Liver (tissue), 9 donors: ENCODE measurements around the gene TBC1D21. TPM values are rescaled to one million over a fixed set of nuclear protein-coding genes. Genes with fewer than 3 reads are reported as not detected.

Experiments used
- DNase-seq: peaks from one replicate; pipeline ENCODE4 v3.0.0-alpha.2; 2017; ENCODE audit warnings: low spot score
- H3K27ac ChIP-seq, 2 donors: one replicate each; pipeline ENCODE4 v1.7.0; 2013; ENCODE audit warnings: inconsistent platforms in 2 of 2, low read length in 2 of 2, control low read depth in 1 of 2, low read depth in 1 of 2, mild to moderate bottlenecking in 1 of 2
- H3K27me3 ChIP-seq, 4 donors: one replicate each; pipeline versions ENCODE4 v1.6.1 to v1.7.0; 2013; ENCODE audit warnings: low read length in 3 of 4, inconsistent platforms in 1 of 4, mild to moderate bottlenecking in 1 of 4, moderate library complexity in 1 of 4; ENCODE audit not compliant: control insufficient read depth in 4 of 4, insufficient read depth in 4 of 4
- H3K36me3 ChIP-seq, 4 donors: one replicate each; pipeline versions ENCODE4 v1.6.1 to v1.7.0; 2013; ENCODE audit warnings: low read length in 3 of 4, mild to moderate bottlenecking in 3 of 4, low read depth in 1 of 4, moderate library complexity in 1 of 4; ENCODE audit not compliant: control insufficient read depth in 4 of 4, insufficient read depth in 3 of 4
- H3K4me1 ChIP-seq, 4 donors: one replicate each; pipeline versions ENCODE4 v1.6.1 to v1.7.0; 2013; ENCODE audit warnings: low read length in 3 of 4, mild to moderate bottlenecking in 3 of 4, moderate library complexity in 1 of 4; ENCODE audit not compliant: control insufficient read depth in 4 of 4, insufficient read depth in 4 of 4
- H3K4me3 ChIP-seq, 3 donors: one replicate each; pipeline versions ENCODE4 v1.6.1 to v1.7.0; 2013; ENCODE audit warnings: low read length in 3 of 3, control low read depth in 1 of 3, low read depth in 1 of 3, mild to moderate bottlenecking in 1 of 3
- H3K9ac ChIP-seq, 2 donors: one replicate each; pipeline ENCODE4 v1.7.0; 2013; ENCODE audit warnings: low read length in 2 of 2, mild to moderate bottlenecking in 2 of 2, moderate library complexity in 2 of 2, control low read depth in 1 of 2, low read depth in 1 of 2
- H3K9me3 ChIP-seq, 4 donors: one replicate each; pipeline versions ENCODE4 v1.6.1 to v1.7.0; 2013; ENCODE audit warnings: low read length in 3 of 4; ENCODE audit not compliant: control insufficient read depth in 4 of 4
- ATF3 ChIP-seq: IDR thresholded peaks from 2 replicates; pipeline ENCODE4 v1.6.1; 2016; ENCODE audit warnings: antibody characterized with exemption
- CTCF ChIP-seq: fragments of 150-350 bp; IDR thresholded peaks from 2 replicates; pipeline ENCODE4 v1.5.1; 2017; ENCODE audit warnings: improper control_type of control experiment, low read depth, low read length; ENCODE audit not compliant: missing input control
- EGR1 ChIP-seq, 2 donors: IDR thresholded peaks; 2 replicates each; pipeline ENCODE4 v1.6.1; 2016 to 2018; ENCODE audit warnings: antibody characterized with exemption in 2 of 2, low read depth in 2 of 2
- FOXA1 ChIP-seq: IDR thresholded peaks from 2 replicates; pipeline ENCODE4 v1.6.1; 2016; ENCODE audit warnings: antibody characterized with exemption
- FOXA2 ChIP-seq: IDR thresholded peaks from 2 replicates; pipeline ENCODE4 v1.6.1; 2016; ENCODE audit warnings: antibody characterized with exemption
- GABPA ChIP-seq, 2 donors: IDR thresholded peaks in 1 of 2; conservative IDR thresholded peaks in 1 of 2; 2 replicates each; pipeline ENCODE4 v1.6.1; 2016; ENCODE audit warnings: antibody characterized with exemption in 2 of 2, mild to moderate bottlenecking in 1 of 2, moderate library complexity in 1 of 2
- HNF4A ChIP-seq, 2 donors: conservative IDR thresholded peaks; 2 replicates each; pipeline ENCODE4 v1.6.1; 2016; ENCODE audit warnings: antibody characterized with exemption in 2 of 2, mild to moderate bottlenecking in 2 of 2
- JUND ChIP-seq, 2 donors: IDR thresholded peaks; 2 replicates each; pipeline ENCODE4 v1.6.1; 2016; ENCODE audit warnings: antibody characterized with exemption in 2 of 2
- MAX ChIP-seq: IDR thresholded peaks from 2 replicates; pipeline ENCODE4 v1.6.1; 2016; ENCODE audit warnings: antibody characterized with exemption
- NR2F2 ChIP-seq: IDR thresholded peaks from 2 replicates; pipeline ENCODE4 v1.6.1; 2016; ENCODE audit warnings: antibody characterized with exemption
- RAD21 ChIP-seq, 2 donors: IDR thresholded peaks; 2 replicates each; pipeline ENCODE4 v1.6.1; 2016; ENCODE audit warnings: antibody characterized with exemption in 2 of 2, mild to moderate bottlenecking in 2 of 2
- REST ChIP-seq: IDR thresholded peaks from 2 replicates; pipeline ENCODE4 v1.6.1; 2016; ENCODE audit warnings: antibody characterized with exemption, mild to moderate bottlenecking
- RXRA ChIP-seq, 2 donors: IDR thresholded peaks; 2 replicates each; pipeline ENCODE4 v1.6.1; 2017 to 2018; ENCODE audit warnings: antibody characterized with exemption in 2 of 2, mild to moderate bottlenecking in 1 of 2
- SP1 ChIP-seq: IDR thresholded peaks from 2 replicates; pipeline ENCODE4 v1.6.1; 2018; ENCODE audit warnings: antibody characterized with exemption, mild to moderate bottlenecking
- TAF1 ChIP-seq: conservative IDR thresholded peaks from 2 replicates; pipeline ENCODE4 v1.6.1; 2016; ENCODE audit warnings: antibody characterized with exemption, mild to moderate bottlenecking
- ZBTB33 ChIP-seq: IDR thresholded peaks from 2 replicates; pipeline ENCODE4 v1.6.1; 2016; ENCODE audit warnings: antibody characterized with exemption
- WGBS: extraction: QIAGEN DNeasy Blood & Tissue Kit; methylation state at CpG from one replicate; pipeline ENCODE4 v1.1.7; 2013; 5-methylcytosine and 5-hydroxymethylcytosine counted together
- polyA plus RNA-seq, 2 donors: library from polyadenylated mRNA; stranded (reverse) in 1 of 2; unstranded in 1 of 2; fragments of 200-250 nt in 1 of 2; fragments of >200 nt in 1 of 2; fragmentation: Nextera tagmentation in 1 of 2; extraction: Ambion mirVana in 1 of 2; gene quantifications; one replicate each; pipeline versions ENCODE4 v1.2.1 to v1.2.3, GENCODE V29; 2013 to 2015
- total RNA-seq, 2 donors: library from RNA; depleted of rRNA; stranded (reverse); fragments of >200 nt; gene quantifications; one replicate each; pipeline ENCODE4 v1.2.3, GENCODE V29; 2014
- donor health status: healthy.
- donor health status: healthy.
- donor health status: healthy.
- donor health status: healthy.
- donor health status: healthy.

Gene TBC1D21
- total and polyA plus RNA-seq, 4 donors: not detected

- Histone ChIP-seq H3K9ac (no peak overlapping the region), H3K27ac (no peak overlapping the region), H3K4me3 (no peak overlapping the region), H3K36me3 (no peaks in the 10 kb centered on the region), H3K9me3 (no peaks in the 10 kb centered on the region), H3K4me1 (peaks cover 2 to 13% (median 4%) of the 10 kb centered on the region in 4 donors), H3K27me3 (peaks cover 0 to 9% (median 4%) of the 10 kb centered on the region in 4 donors)
- no peak for TF ChIP-seq EGR1 (IDR thresholded peaks at IDR 0.05; ENCODE audit: low read depth in 2 of 2)
- no peak for TF ChIP-seq RAD21 (IDR thresholded peaks at IDR 0.05)
- TF ChIP-seq REST: no peak
- TF ChIP-seq MAX: no peak
- TF ChIP-seq FOXA1: no peak
- TF ChIP-seq ATF3: no peak
- TF ChIP-seq NR2F2: no peak
- WGBS: 88% methylated on average over 8 of the region's 8 CpGs
- DNase-seq: no peak
Observed at GRCh38 chr15:73930371-73930770, 57.0 kb downstream of the TBC1D21 start.

- Histone ChIP-seq H3K4me1 (peaks cover 2 to 13% (median 4%) of the 10 kb centered on the region in 4 donors), H3K9me3 (no peaks in the 10 kb centered on the region), H3K4me3 (no peak overlapping the region), H3K36me3 (no peaks in the 10 kb centered on the region), H3K27me3 (peaks cover 0 to 9% (median 4%) of the 10 kb centered on the region in 4 donors), H3K27ac (no peak overlapping the region), H3K9ac (no peak overlapping the region)
- DNase-seq: no peak
- TF ChIP-seq TAF1 (no peak), RXRA (IDR thresholded peaks at IDR 0.05) (no peak), ATF3 (no peak)
- 82% methylated on average over 7 of the region's 7 CpGs for WGBS
Observed at GRCh38 chr15:73930790-73931281, 57.5 kb downstream of the TBC1D21 start.

- Histone ChIP-seq H3K9me3 (no peaks in the 10 kb centered on the region), H3K4me1 (peaks cover 2 to 13% (median 4%) of the 10 kb centered on the region in 4 donors), H3K27me3 (peaks cover 0 to 9% (median 4%) of the 10 kb centered on the region in 4 donors), H3K27ac (no peak overlapping the region), H3K36me3 (no peaks in the 10 kb centered on the region), H3K9ac (no peak overlapping the region), H3K4me3 (no peak overlapping the region)
- no peak for DNase-seq
- 63% methylated on average over 2 of the region's 2 CpGs for WGBS
- TF ChIP-seq REST (no peak), NR2F2 (no peak), CTCF (no peak), HNF4A (conservative IDR thresholded peaks at IDR 0.05) (no peak), JUND (IDR thresholded peaks at IDR 0.05) (no peak), SP1 (no peak), FOXA2 (no peak), GABPA (IDR thresholded peaks at IDR 0.05 in 1 of 2, conservative IDR thresholded peaks at IDR 0.05 in 1 of 2) (no peak), ZBTB33 (no peak)
Observed at GRCh38 chr15:73931441-73931840, 58.1 kb downstream of the TBC1D21 start.
